H1 (cell line): Measurements from ENCODE around the gene C5orf15. TPM values are rescaled to one million over a fixed set of nuclear protein-coding genes. Genes with fewer than 3 reads are reported as not detected.

Source experiments
- EGR1 ChIP-seq: IDR thresholded peaks from 2 replicates; pipeline ENCODE4 v1.6.1; 2011; ENCODE audit warnings: low read depth, low read length, borderline replicate concordance
- EZH2 ChIP-seq: fragments of 200-600 bp; sonication (generic); IDR thresholded peaks from 2 replicates; pipeline ENCODE4 v1.7.1; 2012; ENCODE audit warnings: low read depth, mild to moderate bottlenecking, moderate library complexity, low read length, inconsistent platforms; ENCODE audit not compliant: severe bottlenecking
- SIRT6 ChIP-seq: IDR thresholded peaks from one replicate; pipeline ENCODE4 v1.7.1; 2012; ENCODE audit warnings: low read length, inconsistent platforms
- TAF7 ChIP-seq: optimal IDR thresholded peaks from 2 replicates; pipeline ENCODE3; 2011; ENCODE audit warnings: low read depth, mild to moderate bottlenecking, inconsistent platforms, low read length, moderate library complexity, borderline replicate concordance
- polyA plus RNA-seq, 7 experiments: library from polyadenylated mRNA; depleted of rRNA in 3 of 7; stranded (reverse) in 5 of 7; unstranded in 2 of 7; fragments of >200 nt in 5 of 7; fragments of 200-250 nt in 2 of 7; gene quantifications; 1 replicate in 5 of 7; 2 replicates in 1 of 7; 4 replicates in 1 of 7; pipeline versions ENCODE4 v1.2.1 to v1.2.3, GENCODE V29; 2011 to 2013; ENCODE audit warnings: missing spikeins in 2 of 7, mixed read lengths in 2 of 7
- total RNA-seq: library from RNA; stranded (reverse); fragmentation: NEBNext Ultra II Directional; extraction: Animal tissue kit (Norgen Biotek cat#: 25700); gene quantifications from 2 replicates; pipeline ENCODE4 v1.2.1, GENCODE V29; 2021
- TF ChIP-seq, protein P1 (sequence below): fragments of 300-600 bp; sonication (generic); IDR thresholded peaks from 2 replicates; pipeline ENCODE4 v1.7.1; 2012; ENCODE audit warnings: low read length, moderate library complexity, mild to moderate bottlenecking, inconsistent platforms; ENCODE audit not compliant: insufficient replicate concordance

The C5orf15 gene
- total and polyA plus RNA-seq, 2 of the 8 experiments (the other 6 are each of a cell fraction or from before 2014, with no cell fraction given): 31.7 to 39.3 TPM

DNA sequence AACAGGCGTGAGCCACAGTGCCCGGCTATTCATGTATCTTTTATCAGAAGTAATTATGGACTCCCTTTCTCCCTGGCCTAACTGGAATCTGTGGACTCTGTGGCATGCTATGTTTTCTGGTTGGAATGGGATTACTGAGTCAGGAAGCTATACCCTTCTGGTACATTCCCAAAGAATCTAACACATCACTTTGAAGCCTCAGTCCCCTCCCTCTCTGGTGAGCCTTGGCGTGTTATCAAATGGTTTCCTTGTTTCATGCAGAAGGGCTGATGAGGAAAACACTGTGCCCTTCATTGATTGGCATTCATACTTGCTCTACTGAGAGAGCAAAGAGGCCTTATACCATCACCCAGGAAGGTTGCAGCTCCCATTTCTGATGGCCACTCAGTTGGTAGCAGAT, 22.9 kb downstream of the C5orf15 start (continued):
- TF ChIP-seq, protein P1, sequence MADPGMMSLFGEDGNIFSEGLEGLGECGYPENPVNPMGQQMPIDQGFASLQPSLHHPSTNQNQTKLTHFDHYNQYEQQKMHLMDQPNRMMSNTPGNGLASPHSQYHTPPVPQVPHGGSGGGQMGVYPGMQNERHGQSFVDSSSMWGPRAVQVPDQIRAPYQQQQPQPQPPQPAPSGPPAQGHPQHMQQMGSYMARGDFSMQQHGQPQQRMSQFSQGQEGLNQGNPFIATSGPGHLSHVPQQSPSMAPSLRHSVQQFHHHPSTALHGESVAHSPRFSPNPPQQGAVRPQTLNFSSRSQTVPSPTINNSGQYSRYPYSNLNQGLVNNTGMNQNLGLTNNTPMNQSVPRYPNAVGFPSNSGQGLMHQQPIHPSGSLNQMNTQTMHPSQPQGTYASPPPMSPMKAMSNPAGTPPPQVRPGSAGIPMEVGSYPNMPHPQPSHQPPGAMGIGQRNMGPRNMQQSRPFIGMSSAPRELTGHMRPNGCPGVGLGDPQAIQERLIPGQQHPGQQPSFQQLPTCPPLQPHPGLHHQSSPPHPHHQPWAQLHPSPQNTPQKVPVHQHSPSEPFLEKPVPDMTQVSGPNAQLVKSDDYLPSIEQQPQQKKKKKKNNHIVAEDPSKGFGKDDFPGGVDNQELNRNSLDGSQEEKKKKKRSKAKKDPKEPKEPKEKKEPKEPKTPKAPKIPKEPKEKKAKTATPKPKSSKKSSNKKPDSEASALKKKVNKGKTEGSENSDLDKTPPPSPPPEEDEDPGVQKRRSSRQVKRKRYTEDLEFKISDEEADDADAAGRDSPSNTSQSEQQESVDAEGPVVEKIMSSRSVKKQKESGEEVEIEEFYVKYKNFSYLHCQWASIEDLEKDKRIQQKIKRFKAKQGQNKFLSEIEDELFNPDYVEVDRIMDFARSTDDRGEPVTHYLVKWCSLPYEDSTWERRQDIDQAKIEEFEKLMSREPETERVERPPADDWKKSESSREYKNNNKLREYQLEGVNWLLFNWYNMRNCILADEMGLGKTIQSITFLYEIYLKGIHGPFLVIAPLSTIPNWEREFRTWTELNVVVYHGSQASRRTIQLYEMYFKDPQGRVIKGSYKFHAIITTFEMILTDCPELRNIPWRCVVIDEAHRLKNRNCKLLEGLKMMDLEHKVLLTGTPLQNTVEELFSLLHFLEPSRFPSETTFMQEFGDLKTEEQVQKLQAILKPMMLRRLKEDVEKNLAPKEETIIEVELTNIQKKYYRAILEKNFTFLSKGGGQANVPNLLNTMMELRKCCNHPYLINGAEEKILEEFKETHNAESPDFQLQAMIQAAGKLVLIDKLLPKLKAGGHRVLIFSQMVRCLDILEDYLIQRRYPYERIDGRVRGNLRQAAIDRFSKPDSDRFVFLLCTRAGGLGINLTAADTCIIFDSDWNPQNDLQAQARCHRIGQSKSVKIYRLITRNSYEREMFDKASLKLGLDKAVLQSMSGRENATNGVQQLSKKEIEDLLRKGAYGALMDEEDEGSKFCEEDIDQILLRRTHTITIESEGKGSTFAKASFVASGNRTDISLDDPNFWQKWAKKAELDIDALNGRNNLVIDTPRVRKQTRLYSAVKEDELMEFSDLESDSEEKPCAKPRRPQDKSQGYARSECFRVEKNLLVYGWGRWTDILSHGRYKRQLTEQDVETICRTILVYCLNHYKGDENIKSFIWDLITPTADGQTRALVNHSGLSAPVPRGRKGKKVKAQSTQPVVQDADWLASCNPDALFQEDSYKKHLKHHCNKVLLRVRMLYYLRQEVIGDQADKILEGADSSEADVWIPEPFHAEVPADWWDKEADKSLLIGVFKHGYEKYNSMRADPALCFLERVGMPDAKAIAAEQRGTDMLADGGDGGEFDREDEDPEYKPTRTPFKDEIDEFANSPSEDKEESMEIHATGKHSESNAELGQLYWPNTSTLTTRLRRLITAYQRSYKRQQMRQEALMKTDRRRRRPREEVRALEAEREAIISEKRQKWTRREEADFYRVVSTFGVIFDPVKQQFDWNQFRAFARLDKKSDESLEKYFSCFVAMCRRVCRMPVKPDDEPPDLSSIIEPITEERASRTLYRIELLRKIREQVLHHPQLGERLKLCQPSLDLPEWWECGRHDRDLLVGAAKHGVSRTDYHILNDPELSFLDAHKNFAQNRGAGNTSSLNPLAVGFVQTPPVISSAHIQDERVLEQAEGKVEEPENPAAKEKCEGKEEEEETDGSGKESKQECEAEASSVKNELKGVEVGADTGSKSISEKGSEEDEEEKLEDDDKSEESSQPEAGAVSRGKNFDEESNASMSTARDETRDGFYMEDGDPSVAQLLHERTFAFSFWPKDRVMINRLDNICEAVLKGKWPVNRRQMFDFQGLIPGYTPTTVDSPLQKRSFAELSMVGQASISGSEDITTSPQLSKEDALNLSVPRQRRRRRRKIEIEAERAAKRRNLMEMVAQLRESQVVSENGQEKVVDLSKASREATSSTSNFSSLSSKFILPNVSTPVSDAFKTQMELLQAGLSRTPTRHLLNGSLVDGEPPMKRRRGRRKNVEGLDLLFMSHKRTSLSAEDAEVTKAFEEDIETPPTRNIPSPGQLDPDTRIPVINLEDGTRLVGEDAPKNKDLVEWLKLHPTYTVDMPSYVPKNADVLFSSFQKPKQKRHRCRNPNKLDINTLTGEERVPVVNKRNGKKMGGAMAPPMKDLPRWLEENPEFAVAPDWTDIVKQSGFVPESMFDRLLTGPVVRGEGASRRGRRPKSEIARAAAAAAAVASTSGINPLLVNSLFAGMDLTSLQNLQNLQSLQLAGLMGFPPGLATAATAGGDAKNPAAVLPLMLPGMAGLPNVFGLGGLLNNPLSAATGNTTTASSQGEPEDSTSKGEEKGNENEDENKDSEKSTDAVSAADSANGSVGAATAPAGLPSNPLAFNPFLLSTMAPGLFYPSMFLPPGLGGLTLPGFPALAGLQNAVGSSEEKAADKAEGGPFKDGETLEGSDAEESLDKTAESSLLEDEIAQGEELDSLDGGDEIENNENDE: no peak
- no peak for TF ChIP-seq EGR1
- TF ChIP-seq SIRT6: no peak
- TF ChIP-seq TAF7: no peak
- no peak for TF ChIP-seq EZH2
